H1 (cell line): ENCODE measurements around the gene ZNF423. TPM values are rescaled to one million over a fixed set of nuclear protein-coding genes. Genes with fewer than 3 reads are reported as not detected.

ENCODE experiments used
- BRCA1 ChIP-seq: IDR thresholded peaks from 2 replicates; pipeline ENCODE4 v1.6.1; 2012; ENCODE audit warnings: low read depth, low read length, improper control_type of control experiment
- polyA plus RNA-seq, 7 experiments: library from polyadenylated mRNA; depleted of rRNA in 3 of 7; stranded (reverse) in 5 of 7; unstranded in 2 of 7; fragments of >200 nt in 5 of 7; fragments of 200-250 nt in 2 of 7; gene quantifications; 1 replicate in 5 of 7; 2 replicates in 1 of 7; 4 replicates in 1 of 7; pipeline versions ENCODE4 v1.2.1 to v1.2.3, GENCODE V29; 2011 to 2013; ENCODE audit warnings: missing spikeins in 2 of 7, mixed read lengths in 2 of 7
- total RNA-seq: library from RNA; stranded (reverse); fragmentation: NEBNext Ultra II Directional; extraction: Animal tissue kit (Norgen Biotek cat#: 25700); gene quantifications from 2 replicates; pipeline ENCODE4 v1.2.1, GENCODE V29; 2021

Gene ZNF423
- total and polyA plus RNA-seq, 2 of the 8 experiments (the other 6 are each of a cell fraction or from before 2014, with no cell fraction given), result 38.2 to 52.3 TPM

DNA sequence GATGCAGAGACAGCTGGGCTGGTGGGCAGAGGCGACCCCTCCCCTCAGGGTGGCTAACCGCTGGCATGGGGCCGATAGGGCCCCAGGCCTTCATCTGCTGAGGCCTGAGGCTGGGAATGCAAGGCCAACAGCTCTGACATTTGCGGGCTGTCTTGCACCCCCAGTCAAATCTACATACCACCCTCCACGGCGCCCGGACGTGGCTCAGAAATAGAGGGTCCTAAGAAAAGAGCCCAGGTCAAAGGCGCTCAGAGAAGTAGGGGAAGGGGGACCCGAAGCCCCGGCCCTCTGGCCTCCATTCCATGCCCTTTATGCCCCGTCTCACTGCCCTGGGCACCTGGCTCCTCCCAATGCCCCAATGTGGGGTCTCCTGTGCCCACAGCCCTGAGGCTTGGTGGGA, 340.1 kb downstream of the ZNF423 start (continued):
- no peak for TF ChIP-seq BRCA1
- TF ChIP-seq, all 59 proteins: peak for 0
